Effector memory CD8-positive, alpha-beta T cell (primary cell): ENCODE results near the gene SNED1.
A peak's percentile ranks its signal among the peaks of the same experiment; 100 is the strongest.

ENCODE experiments used
- ATAC-seq: fragments of 150-1000 bp; cut with Tn5 transposase; replicated peaks from 2 replicates; pipeline ENCODE4 v1.10.0; 2021; ENCODE audit warnings: mild to moderate bottlenecking, moderate library complexity
- DNase-seq, 3 experiments: peaks; one replicate each; pipeline ENCODE4 v3.0.0; 2021
- H3K27ac Mint-ChIP-seq, 2 donors: one replicate each; pipeline ENCODE4 v1.8.0; 2022; ENCODE audit warnings: mild to moderate bottlenecking in 2 of 2, mixed read lengths in 2 of 2, moderate library complexity in 2 of 2
- H3K27me3 Mint-ChIP-seq, 2 donors: one replicate each; pipeline ENCODE4 v1.8.0; 2022; ENCODE audit warnings: mixed read lengths in 2 of 2
- H3K36me3 Mint-ChIP-seq: one replicate; pipeline ENCODE4 v1.8.0; 2022; ENCODE audit warnings: mild to moderate bottlenecking, moderate library complexity, mixed read lengths; ENCODE audit not compliant: insufficient read depth
- H3K4me1 Mint-ChIP-seq, 2 donors: one replicate each; pipeline ENCODE4 v1.8.0; 2022; ENCODE audit warnings: low read depth in 2 of 2, mixed read lengths in 2 of 2
- H3K4me3 Mint-ChIP-seq, 2 donors: one replicate each; pipeline ENCODE4 v1.8.0; 2022; ENCODE audit warnings: mild to moderate bottlenecking in 2 of 2, mixed read lengths in 2 of 2, moderate library complexity in 2 of 2
- H3K9me3 Mint-ChIP-seq, 2 donors: one replicate each; pipeline ENCODE4 v1.8.0; 2022; ENCODE audit warnings: mixed read lengths in 2 of 2
- total RNA-seq, 9 experiments: gene quantifications; one replicate each; lab custom pipeline; 2026; lab: John Stamatoyannopoulos, UW

The SNED1 gene
- 1.7 to 335 (median 5.6) reads per million in 9 experiments for total RNA-seq

DNA sequence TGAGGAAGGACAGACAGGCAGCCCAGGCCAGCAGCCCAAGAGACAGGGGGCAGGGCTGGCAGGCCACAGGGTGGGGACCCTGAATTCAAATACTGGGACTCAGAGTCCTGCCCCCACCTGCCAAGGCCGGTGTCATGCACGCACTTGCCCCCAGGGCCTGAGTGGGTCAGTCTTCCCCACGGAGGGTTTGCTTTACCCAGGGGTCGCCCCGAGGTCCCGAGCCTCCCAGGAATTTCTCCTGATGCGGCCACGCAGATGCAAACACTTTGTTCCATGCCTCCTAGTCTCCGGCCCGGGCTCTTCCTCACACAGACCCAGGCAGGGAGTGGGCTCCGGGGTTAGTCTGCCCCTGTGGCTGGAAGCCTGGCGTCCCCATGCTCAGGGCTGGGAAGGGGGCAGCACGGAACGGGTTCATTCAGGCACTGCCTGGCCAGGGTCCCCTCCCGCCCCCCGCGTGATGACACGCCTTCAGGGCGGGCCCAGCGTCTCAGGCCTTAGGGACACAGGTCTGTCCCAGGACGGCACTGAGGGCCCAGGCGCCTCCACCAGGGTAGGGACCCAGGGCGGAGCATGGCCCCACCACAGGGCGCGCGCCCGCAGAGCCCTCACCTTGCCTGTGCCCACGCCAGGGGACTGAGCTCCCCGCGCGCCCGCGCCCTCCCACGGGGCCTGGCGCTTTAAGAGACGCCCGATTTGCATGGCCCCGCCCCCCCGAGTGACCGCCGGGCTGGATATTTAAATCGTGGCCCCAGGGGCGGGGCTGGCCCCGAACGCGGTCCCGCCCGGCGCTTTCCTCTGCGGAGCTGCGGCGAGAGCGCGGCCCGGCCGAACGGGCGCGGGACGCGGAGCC lies at the start of gene SNED1:
SNED1 (plus strand) TSS at position 763 of the 850 bp plus-strand sequence. CDS start 220 bp downstream, outside the sequence.
- peaks cover 35 to 57% of the 10 kb centered on the region in 2 donors for H3K27me3 Mint-ChIP-seq
- H3K27ac Mint-ChIP-seq: no peak within 1 kb of the TSS

GRCh38 chr2:240948905-240949790 lies 49.3 kb upstream of the SNED1 start:
- no peaks in the 10 kb centered on the region for H3K4me1 Mint-ChIP-seq
- ATAC-seq (no peak), DNase-seq (no peak)
- H3K36me3 Mint-ChIP-seq: no peaks in the 10 kb centered on the region
- no peak overlapping the region for H3K4me3 Mint-ChIP-seq
- H3K9me3 Mint-ChIP-seq: no peaks in the 10 kb centered on the region
- H3K27ac Mint-ChIP-seq: no peak overlapping the region
- peaks cover 27 to 40% of the 10 kb centered on the region in 2 donors for H3K27me3 Mint-ChIP-seq

More for the DNA sequence above, at the start of gene SNED1:
- Mint-ChIP-seq H3K4me3 (peak within 1 kb of the TSS; percentile 30 to 50), H3K9me3 (no peaks in the 10 kb centered on the region), H3K36me3 (peaks cover 3% of the 10 kb centered on the region), H3K4me1 (peaks cover 0 to 3% of the 10 kb centered on the region in 2 donors)
- peak in 1 of 3 experiments; percentile 10 for DNase-seq
- ATAC-seq: peak; percentile 77

DNA sequence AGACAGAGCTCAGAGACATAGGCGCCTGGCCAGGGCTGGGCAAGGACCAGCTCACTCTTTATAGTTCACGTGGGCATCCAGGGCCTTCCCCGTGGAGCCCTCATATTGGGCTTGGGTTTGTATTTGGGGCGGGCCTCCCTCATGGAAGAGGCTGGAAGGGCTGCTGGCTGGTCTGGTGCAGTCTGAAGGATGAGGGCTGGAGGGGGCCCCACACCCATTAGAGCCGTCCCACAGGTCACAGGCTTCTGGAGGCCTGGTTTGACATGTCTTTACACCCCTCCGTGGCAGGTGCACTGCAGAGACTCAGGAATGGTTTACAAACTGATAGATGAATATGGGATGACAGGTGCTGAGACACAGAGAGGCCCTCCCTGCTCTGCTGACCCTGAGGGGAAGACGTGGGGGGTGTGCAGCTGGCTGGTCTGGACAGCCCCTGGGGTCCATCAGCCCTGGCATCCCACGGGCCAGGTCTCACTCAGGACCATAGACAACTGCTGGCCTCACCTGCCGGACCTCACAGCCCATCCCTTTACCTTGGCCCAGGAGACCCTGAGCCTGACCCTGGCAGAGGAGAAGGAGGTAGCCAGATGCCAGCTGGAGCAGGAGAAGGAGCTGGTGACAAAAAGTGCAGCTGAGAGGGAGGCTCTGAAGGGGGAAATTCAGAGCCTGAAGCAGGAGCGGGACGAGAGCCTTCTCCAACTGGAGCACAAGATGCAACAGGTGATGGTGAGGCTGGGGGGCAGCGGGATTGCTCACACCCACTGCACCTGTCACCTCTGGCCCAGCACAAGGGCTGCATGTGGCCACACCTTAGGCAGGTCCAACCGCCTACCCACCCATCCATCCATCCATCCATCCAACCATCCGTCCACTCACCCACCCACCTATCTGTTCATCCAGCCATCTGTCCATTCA lies 48.4 kb upstream of the SNED1 start:
- H3K4me3 Mint-ChIP-seq: no peak overlapping the region
- no peaks in the 10 kb centered on the region for H3K36me3 Mint-ChIP-seq
- no peaks in the 10 kb centered on the region for H3K9me3 Mint-ChIP-seq
- DNase-seq: no peak
- ATAC-seq: no peak
- no peak overlapping the region for H3K27ac Mint-ChIP-seq
- H3K27me3 Mint-ChIP-seq: peaks cover 22 to 40% of the 10 kb centered on the region in 2 donors
- H3K4me1 Mint-ChIP-seq: no peaks in the 10 kb centered on the region

DNA sequence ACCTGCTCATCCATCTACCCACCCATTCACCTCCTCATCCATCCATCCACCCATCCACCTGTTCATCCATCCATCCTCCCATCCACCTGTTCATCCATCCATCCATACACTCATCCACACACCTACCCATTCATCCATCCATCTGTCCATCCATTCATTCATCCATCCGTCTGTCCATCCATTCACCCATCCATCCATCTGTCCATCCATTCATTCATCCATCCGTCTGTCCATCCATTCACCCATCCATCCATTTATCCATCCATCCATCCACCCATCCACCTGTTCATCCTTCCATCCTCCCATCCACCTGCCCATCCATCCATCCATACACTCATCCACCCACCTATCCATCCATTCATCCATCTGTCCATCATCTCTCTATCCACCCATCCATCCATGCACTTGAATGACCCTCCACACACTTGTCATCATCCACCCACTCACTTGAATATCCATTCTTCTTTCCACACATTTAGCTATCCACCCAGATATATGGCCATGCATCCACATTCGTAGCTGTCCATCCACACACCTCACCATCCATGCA lies 47.3 kb upstream of the SNED1 start:
- no peak for ATAC-seq
- no peak overlapping the region for H3K4me3 Mint-ChIP-seq
- no peaks in the 10 kb centered on the region for H3K9me3 Mint-ChIP-seq
- peaks cover 21 to 38% of the 10 kb centered on the region in 2 donors for H3K27me3 Mint-ChIP-seq
- no peak overlapping the region for H3K27ac Mint-ChIP-seq
- no peaks in the 10 kb centered on the region for H3K36me3 Mint-ChIP-seq
- no peak for DNase-seq
- no peaks in the 10 kb centered on the region for H3K4me1 Mint-ChIP-seq

DNA sequence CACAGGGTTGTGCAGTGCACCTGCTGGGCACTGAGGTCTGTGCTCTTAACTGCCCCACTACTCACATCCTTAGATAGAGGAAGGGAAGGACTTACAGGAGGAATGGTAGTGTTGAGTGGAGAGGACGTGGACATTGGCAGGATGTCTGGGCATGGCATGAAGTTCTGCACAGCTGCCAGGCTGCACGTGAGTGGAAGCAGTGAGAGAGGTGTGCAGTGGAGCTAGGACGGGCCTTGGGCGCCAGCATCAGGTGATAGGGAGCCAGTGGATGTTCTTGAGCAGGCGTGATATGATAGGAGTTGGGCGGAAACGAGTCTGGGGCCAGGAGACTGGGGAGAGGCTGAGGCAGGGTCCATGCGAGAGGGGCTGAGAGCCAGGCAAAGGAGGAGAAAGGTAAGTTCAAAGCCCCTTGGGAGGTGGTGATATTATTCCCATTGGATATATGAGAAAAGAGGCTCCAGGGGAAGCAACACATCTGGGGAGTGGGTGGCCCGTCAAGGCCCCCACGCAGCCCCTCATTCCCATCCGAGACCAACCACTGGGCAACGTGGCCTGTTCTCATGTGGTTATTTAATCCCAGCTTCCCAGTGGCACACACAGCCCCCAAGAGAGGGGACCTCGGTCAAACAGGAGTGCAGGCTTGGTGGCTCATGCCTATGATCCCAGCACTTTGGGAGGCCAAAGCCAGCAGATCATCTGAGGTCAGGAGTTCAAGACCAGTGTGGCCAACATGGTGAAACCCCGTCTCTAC lies 45.7 kb upstream of the SNED1 start:
- Mint-ChIP-seq H3K27me3 (peaks cover 27 to 39% of the 10 kb centered on the region in 2 donors), H3K27ac (no peak overlapping the region), H3K4me3 (no peak overlapping the region), H3K36me3 (no peaks in the 10 kb centered on the region), H3K4me1 (no peaks in the 10 kb centered on the region), H3K9me3 (no peaks in the 10 kb centered on the region)
- DNase-seq (no peak), ATAC-seq (no peak)

DNA sequence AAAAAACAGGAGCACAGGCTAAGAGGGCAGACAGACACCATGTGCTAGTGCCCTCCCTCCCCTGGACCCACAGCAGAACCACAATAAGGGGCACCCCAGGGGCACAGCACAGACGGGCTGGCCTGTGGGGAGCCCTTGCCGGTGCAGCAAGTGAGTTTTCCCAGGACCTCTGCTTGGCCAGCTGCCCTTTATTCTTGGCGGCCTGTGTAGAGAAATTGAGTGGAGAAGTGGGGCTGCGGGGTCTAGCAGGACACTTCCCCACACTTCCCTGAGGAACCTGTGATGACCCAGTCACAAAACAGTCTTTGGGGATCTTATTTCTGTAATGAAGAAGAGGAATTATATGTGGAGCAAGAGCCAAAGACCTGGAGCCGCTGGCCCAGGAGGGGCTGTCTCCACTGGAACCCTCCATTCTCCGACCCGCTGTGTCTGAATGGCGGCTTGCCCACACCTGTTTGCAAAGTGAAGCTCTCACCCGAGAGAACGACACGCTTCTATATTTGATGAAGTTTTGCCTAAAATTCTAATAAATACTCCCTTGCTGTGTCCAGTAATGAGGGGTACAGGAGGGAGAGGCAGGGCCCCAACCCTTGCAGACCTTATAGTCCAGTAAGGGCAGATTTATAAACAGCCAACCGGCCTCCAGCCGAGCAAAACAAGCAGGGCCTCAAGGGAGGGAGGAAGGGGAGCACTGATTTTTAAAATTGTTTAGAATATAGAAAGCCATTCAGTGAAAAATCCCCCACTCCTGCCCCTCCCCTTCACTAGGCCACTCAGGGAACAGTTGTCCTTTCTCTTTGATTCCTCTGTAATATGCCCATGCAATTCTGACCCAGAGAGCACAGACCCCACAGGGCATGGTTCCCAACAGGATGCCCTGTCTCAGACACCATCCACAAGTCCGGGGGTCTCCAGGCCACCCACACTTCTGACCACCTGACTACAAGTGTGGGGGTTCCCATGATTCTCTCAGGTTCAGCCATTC lies 44.7 kb upstream of the SNED1 start:
- no peaks in the 10 kb centered on the region for H3K9me3 Mint-ChIP-seq
- H3K4me3 Mint-ChIP-seq: no peak overlapping the region
- H3K27me3 Mint-ChIP-seq: peaks cover 22 to 32% of the 10 kb centered on the region in 2 donors
- no peak overlapping the region for H3K27ac Mint-ChIP-seq
- no peak for DNase-seq
- H3K4me1 Mint-ChIP-seq: no peaks in the 10 kb centered on the region
- H3K36me3 Mint-ChIP-seq: no peaks in the 10 kb centered on the region
- ATAC-seq: no peak

DNA sequence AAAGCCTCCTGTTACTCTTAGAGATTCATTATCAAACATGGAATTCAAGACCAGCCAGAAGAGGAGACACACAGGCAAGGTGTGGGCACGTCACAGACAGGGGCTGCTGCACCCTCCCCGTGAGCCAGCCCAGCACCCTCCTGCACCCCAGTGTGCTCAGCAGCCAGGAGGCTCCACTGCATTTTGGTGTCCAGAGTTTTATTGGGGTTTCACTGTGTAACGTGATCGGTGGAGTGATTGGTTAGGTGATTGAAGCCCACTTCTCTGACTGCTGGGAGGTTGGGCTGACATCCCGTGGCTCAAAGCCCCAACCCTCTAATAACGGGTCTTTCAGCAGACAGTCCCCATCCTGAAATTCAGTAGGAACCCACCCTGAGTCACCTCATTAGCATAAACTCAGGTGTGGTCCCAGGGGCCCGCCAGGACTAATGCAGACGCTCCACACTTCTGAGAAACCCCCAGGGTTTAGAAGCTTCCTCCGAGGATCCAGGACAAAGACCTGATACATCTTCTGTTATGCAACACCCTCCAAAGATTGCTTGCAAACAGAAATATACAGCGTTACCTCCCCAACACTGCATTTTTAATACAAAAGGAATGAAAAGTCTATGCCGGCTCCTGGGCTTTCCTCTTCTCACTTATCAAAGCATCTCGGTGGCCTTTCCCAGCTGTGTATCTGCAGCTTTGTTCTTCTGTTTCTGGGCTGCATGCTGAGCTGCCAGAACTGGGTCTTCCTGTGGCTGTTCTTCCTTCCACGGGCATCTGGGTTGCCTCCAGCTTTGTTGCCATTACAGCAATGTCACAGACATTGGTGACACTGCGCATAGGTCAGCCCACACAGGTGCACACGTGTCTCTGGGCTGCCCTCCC lies 43.7 kb upstream of the SNED1 start:
- H3K36me3 Mint-ChIP-seq: no peaks in the 10 kb centered on the region
- no peak overlapping the region for H3K4me3 Mint-ChIP-seq
- H3K4me1 Mint-ChIP-seq: no peaks in the 10 kb centered on the region
- no peak for DNase-seq
- H3K27me3 Mint-ChIP-seq: peaks cover 21 to 41% of the 10 kb centered on the region in 2 donors
- no peaks in the 10 kb centered on the region for H3K9me3 Mint-ChIP-seq
- no peak for ATAC-seq
- H3K27ac Mint-ChIP-seq: no peak overlapping the region

GRCh38 chr2:240955306-240956170 lies 42.9 kb upstream of the SNED1 start:
- ATAC-seq (no peak), DNase-seq (no peak)
- Mint-ChIP-seq H3K4me3 (no peak overlapping the region), H3K4me1 (no peaks in the 10 kb centered on the region), H3K36me3 (no peaks in the 10 kb centered on the region), H3K9me3 (no peaks in the 10 kb centered on the region), H3K27ac (no peak overlapping the region), H3K27me3 (peaks cover 16 to 42% of the 10 kb centered on the region in 2 donors)

DNA sequence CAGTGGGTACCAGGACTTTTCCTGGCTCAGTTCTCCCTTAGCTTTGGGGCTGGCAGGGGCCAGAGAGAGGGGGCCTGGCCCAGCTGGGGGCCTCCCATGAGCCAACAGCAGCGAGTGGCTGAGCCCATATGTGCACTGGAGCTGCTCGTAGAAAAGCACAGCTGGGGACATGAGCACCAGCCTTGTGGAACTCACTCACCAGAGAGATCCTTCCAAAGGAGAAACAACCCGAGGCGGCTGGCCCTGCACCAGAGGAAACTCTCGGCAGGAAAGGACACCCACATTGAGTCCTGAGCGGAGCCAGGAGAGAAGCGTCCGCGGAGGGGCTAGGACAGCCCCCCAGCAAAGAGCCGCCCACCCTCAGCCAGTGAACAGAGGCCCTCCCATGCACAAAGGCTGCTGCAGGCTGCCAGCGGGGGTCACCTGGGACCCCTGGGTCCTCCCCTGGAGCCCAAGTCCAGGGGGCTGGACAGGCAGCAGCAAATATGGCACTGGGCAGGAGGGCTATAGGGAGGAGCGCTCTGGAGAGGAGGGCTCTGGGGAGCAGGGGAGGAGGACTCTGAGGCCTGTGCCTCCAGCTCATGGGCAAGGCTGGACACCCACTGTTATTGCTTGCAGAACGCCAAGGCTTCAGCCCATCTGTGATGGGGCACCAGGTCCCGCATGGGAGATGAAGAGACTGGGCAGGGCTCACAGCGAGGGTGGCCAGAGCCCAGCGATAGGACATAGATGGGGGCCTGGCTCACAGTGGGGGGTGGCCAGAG lies 42.1 kb upstream of the SNED1 start:
- Mint-ChIP-seq H3K27me3 (peaks cover 16 to 42% of the 10 kb centered on the region in 2 donors), H3K9me3 (no peaks in the 10 kb centered on the region), H3K36me3 (no peaks in the 10 kb centered on the region), H3K4me1 (no peaks in the 10 kb centered on the region), H3K4me3 (no peak overlapping the region), H3K27ac (no peak overlapping the region)
- ATAC-seq (no peak), DNase-seq (no peak)
